ENCODE data around the gene DAB2IP.
"Not testable (repeated sequence)": the region's sequence is repeated elsewhere in the genome, so short reads cannot be mapped to it uniquely, and the experiment has no call there.

DAB2IP gene

GRCh38 chr9:121643473-121643872 is 8.0 kb upstream of the DAB2IP start:
- no peaks in the 10 kb centered on the region for H3K4me1 ChIP-seq (ENCODE audit: insufficient read depth, low read length, severe bottlenecking)
- no peaks in the 10 kb centered on the region for H3K9me3 ChIP-seq (ENCODE audit: low read length)
- no peak overlapping the region for H3K4me3 ChIP-seq (ENCODE audit: low read depth, low read length, poor library complexity, severe bottlenecking)
- H4K20me1 ChIP-seq (ENCODE audit: insufficient read depth, low read length) = no peaks in the 10 kb centered on the region
- no peaks in the 10 kb centered on the region for H3K27me3 ChIP-seq (ENCODE audit: insufficient read depth, low read length)
- TF ChIP-seq CTCF (IDR thresholded peaks at IDR 0.05; ENCODE audit: low read length) = no peak
- no peak for TF ChIP-seq EZH2 (IDR thresholded peaks at IDR 0.05; ENCODE audit: borderline replicate concordance, low read length)
- no peak overlapping the region for H2AFZ ChIP-seq (ENCODE audit: low read length)
- H3K9ac ChIP-seq (ENCODE audit: low read length) = no peak overlapping the region
- H3K27ac ChIP-seq (ENCODE audit: low read depth, low read length, poor library complexity, severe bottlenecking) = no peak overlapping the region
- H3K4me2 ChIP-seq (ENCODE audit: low read length) = no peak overlapping the region
- H3K79me2 ChIP-seq (ENCODE audit: insufficient read depth, low read length) = no peaks in the 10 kb centered on the region
- no peaks in the 10 kb centered on the region for H3K36me3 ChIP-seq (ENCODE audit: insufficient read depth, low read length)
- H3K9me2 ChIP-seq (ENCODE audit: low read depth, low read length) = no peaks in the 10 kb centered on the region
- no peaks in the 10 kb centered on the region for H3F3A ChIP-seq (ENCODE audit: insufficient read depth, low read length)

- not testable (repeated sequence) for H3K36me3 ChIP-seq (ENCODE audit: insufficient read depth, low read length); H3K79me2 ChIP-seq (ENCODE audit: insufficient read depth, low read length); H3K9me2 ChIP-seq (ENCODE audit: low read depth, low read length); H3K4me2 ChIP-seq (ENCODE audit: low read length); H3F3A ChIP-seq (ENCODE audit: insufficient read depth, low read length); H3K9me3 ChIP-seq (ENCODE audit: low read length); H3K27ac ChIP-seq (ENCODE audit: low read depth, low read length, poor library complexity, severe bottlenecking); H3K27me3 ChIP-seq (ENCODE audit: insufficient read depth, low read length); H3K4me3 ChIP-seq (ENCODE audit: low read depth, low read length, poor library complexity, severe bottlenecking); H4K20me1 ChIP-seq (ENCODE audit: insufficient read depth, low read length); H3K4me1 ChIP-seq (ENCODE audit: insufficient read depth, low read length, severe bottlenecking); H3K9ac ChIP-seq (ENCODE audit: low read length); H2AFZ ChIP-seq (ENCODE audit: low read length)
These were observed 7.4 kb upstream of the DAB2IP start for GRCh38 chr9:121644040-121644439.

- H3F3A ChIP-seq (ENCODE audit: insufficient read depth, low read length) = no peaks in the 10 kb centered on the region
- no peaks in the 10 kb centered on the region for H3K9me3 ChIP-seq (ENCODE audit: low read length)
- no peaks in the 10 kb centered on the region for H3K36me3 ChIP-seq (ENCODE audit: insufficient read depth, low read length)
- no peak overlapping the region for H3K4me3 ChIP-seq (ENCODE audit: low read depth, low read length, poor library complexity, severe bottlenecking)
- no peaks in the 10 kb centered on the region for H3K9me2 ChIP-seq (ENCODE audit: low read depth, low read length)
- no peaks in the 10 kb centered on the region for H3K4me1 ChIP-seq (ENCODE audit: insufficient read depth, low read length, severe bottlenecking)
- no peaks in the 10 kb centered on the region for H4K20me1 ChIP-seq (ENCODE audit: insufficient read depth, low read length)
- no peak overlapping the region for H3K27ac ChIP-seq (ENCODE audit: low read depth, low read length, poor library complexity, severe bottlenecking)
- TF ChIP-seq EZH2 (IDR thresholded peaks at IDR 0.05; ENCODE audit: borderline replicate concordance, low read length) (no peak), CTCF (IDR thresholded peaks at IDR 0.05; ENCODE audit: low read length) (no peak)
- no peaks in the 10 kb centered on the region for H3K27me3 ChIP-seq (ENCODE audit: insufficient read depth, low read length)
- no peak overlapping the region for H2AFZ ChIP-seq (ENCODE audit: low read length)
- no peak overlapping the region for H3K4me2 ChIP-seq (ENCODE audit: low read length)
- H3K79me2 ChIP-seq (ENCODE audit: insufficient read depth, low read length) = no peaks in the 10 kb centered on the region
- H3K9ac ChIP-seq (ENCODE audit: low read length) = no peak overlapping the region
These were observed 6.4 kb upstream of the DAB2IP start for GRCh38 chr9:121645003-121645402.

Measured in OCI-LY1 (cell line).